CD4-positive, alpha-beta T cell treated with Interleukin-4 for 1 hour (primary cell): ENCODE results near the gene PLB1.

Source experiments
- DNase-seq, 2 donors: peaks; one replicate each; pipeline ENCODE4 v3.0.0-alpha.2; 2020 to 2022

The PLB1 gene, protein sequence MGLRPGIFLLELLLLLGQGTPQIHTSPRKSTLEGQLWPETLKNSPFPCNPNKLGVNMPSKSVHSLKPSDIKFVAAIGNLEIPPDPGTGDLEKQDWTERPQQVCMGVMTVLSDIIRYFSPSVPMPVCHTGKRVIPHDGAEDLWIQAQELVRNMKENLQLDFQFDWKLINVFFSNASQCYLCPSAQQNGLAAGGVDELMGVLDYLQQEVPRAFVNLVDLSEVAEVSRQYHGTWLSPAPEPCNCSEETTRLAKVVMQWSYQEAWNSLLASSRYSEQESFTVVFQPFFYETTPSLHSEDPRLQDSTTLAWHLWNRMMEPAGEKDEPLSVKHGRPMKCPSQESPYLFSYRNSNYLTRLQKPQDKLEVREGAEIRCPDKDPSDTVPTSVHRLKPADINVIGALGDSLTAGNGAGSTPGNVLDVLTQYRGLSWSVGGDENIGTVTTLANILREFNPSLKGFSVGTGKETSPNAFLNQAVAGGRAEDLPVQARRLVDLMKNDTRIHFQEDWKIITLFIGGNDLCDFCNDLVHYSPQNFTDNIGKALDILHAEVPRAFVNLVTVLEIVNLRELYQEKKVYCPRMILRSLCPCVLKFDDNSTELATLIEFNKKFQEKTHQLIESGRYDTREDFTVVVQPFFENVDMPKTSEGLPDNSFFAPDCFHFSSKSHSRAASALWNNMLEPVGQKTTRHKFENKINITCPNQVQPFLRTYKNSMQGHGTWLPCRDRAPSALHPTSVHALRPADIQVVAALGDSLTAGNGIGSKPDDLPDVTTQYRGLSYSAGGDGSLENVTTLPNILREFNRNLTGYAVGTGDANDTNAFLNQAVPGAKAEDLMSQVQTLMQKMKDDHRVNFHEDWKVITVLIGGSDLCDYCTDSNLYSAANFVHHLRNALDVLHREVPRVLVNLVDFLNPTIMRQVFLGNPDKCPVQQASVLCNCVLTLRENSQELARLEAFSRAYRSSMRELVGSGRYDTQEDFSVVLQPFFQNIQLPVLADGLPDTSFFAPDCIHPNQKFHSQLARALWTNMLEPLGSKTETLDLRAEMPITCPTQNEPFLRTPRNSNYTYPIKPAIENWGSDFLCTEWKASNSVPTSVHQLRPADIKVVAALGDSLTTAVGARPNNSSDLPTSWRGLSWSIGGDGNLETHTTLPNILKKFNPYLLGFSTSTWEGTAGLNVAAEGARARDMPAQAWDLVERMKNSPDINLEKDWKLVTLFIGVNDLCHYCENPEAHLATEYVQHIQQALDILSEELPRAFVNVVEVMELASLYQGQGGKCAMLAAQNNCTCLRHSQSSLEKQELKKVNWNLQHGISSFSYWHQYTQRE (N-terminal part only)

DNA sequence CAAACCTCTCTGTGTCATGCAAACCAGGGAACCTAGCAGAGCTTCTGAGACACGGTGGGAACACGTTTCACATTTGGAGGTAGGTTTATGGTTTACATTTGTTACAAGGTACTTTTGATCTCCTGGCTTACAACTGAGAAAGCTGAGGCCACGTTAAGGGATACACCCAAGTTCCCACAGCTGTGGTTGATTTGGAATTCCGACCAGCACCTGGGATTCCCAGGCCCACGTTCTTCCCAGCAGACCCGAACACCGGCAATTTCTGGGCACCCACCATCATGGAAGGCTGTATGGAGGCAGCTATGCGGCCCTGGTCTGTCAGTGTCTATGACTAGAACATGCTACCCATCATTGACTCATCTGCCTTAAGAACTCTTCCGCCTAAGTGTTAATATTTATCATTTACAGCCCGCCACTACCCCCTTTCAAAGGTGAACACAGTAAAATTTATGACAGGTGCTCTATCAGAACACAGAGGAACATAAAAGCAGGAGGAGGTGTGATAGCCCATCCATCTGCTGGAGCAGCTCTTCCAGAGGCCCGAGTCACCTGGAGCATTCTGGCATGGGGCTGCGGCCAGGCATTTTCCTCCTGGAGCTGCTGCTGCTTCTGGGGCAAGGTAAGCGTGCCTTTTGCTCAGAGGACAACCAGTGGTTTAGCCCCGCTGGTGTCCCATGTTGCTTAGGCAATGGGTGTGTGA lies at the start of gene PLB1:
PLB1 (plus strand) TSS at position 510 of the 700 bp plus-strand sequence; CDS start at position 565, 55 bp downstream.
- no peak for DNase-seq

DNA sequence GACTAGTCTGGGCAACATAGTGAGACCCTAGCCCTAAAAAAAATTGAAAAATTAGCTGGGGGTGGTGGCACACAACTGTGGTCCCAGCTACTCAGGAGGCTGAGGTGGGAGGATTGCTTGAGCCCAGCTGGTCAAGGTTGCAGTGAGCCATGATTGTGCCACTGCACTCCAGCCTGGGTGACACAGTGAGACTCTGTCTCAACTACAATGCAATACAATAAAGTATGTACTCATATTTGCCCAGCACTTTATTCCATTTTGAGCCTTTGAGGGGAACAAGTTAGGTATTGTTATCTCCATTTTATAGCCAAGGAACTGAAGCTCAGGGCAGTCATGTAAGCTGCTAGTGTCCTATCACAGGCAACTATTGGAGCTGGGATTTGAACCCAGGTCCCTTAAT lies 49.3 kb upstream of the PLB1 start:
- no peak for DNase-seq

DNA sequence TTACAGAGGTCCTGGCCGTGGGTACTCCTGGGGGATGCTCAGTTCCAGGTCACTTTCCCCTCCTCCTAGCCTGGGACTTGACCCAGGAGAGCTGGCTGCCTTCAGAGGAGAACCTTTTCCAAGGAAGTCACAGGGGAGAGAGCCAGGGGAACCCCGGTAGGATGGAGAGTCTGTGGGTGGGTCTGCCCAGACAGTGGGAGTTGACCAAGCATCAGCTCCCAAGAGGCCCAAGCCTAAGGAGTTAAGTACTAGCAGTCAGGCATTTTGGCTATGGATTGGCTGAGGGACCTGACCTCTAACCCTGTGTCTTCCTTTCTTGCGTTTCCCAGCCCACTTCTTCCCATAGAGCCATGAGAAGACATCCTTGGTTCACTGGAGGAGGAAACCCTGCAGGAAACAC lies 48.8 kb upstream of the PLB1 start:
- peak in 1 of 2 donors; percentile 40 for DNase-seq

DNA sequence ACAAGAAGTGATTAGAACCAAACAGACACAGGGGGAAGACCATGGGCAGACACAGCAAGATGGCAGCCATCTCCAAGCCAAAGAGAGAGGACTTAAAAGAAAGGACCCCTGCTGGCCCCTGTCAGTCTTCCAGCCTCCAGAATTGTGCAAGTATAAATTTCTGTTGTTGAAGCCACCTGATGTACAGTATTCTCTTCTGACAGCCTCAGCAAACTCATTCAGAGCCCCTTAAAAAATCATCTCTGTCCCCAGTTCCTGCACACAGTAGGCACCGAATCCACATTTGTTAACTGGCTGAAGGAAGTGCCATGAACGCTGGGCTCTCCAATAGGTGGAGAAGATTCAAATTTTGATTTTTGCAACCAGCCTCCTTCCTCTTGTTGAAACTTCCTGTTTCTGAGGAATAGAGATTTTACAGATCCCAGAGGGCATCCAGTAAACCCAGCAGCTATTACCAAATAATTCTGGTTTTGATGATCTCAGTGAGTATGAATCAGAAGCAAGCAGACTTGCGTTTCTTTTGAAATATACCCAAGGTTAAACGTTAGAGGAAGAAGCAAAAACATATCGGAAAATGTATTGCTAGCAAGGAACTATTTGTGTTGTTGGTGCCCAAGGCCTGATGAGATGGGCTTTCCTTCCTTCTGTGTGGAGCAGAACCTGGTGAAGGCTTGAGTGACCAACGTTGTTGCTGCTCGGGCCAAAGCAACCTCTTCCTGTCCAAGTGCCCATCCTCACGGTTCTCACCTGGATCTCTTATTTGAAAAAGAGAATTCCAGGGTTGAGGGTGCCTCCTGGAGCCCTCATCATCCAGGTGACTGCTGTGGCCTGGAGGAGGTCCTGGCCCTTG lies 47.7 kb upstream of the PLB1 start:
- peak; percentile 38 to 51 for DNase-seq

DNA sequence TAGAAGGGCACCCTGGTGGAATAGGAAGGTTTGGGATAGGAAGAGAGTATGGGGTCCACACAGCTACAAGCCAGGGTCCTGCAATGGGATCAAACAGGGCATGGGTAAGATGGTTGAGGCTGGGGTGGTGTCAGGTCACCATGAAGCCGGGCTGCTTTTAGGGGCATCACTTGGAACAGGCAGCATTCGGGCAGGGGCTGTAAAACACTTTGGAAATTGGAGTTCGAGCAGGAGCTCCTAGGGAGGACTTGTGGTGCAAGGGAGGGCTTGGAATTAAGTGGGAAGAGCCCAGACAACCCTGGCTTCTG lies 47.1 kb upstream of the PLB1 start:
- DNase-seq = no peak

DNA sequence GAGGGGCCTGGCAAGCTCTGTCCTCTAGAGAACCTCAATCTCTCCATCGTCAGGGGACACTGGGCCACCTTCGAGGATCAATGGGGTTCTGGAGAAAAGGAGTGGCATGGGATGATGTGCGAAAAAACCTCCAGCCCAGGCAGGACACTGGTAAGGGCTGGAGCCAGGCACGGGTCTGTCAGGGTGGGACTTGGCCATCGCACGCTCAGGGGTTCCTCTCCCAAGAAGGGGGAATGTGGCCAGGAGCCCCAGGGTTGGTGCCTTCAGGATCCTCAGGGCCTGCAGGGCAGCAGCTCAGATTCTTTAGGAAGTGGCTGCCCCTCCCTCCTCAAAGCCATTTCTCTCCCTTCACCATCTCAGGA lies 46.8 kb upstream of the PLB1 start:
- no peak for DNase-seq

DNA sequence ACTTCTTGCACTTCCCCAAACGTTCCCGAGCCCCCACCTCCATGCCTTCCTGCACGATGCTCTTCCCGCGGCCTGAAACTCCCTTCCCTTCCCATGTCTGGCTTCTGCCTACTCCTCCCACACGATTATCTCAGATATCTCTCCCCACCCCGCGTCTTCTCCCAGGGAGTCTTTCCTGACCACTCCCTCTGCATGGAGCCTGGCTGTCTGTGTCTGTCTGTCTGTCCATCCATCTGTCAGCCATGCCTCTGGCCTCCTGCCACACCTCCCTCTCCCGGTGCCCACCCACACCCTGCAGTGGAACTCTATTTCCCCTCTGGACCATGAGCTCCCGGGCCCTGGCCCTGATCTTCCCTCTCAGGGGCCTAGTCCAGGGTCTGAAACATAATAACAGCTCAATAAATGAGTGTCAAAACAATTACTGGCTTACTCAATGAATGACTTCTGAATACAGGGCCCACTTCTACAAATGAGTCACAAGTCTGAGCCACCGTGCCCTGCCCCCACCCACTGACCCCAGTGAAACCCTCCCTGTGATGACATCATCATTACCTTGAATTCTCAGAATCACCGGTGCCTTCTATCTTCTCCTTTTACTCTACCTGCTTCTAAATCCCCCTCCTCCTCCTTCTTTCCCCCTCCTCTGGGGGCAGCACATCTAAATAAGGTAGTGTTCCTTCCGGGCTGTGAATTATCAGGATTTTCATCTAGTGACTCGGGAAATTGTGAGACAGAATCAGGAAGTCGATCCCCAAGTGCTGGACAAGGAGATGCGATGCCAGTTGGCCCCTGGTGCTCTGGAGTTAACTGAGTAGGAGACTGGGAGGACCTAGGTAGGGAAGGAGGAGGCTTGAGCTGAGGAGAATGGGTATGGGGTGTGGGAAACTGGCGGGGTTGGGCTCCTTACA lies 46.1 kb upstream of the PLB1 start:
- peak; percentile 29 to 70 for DNase-seq

DNA sequence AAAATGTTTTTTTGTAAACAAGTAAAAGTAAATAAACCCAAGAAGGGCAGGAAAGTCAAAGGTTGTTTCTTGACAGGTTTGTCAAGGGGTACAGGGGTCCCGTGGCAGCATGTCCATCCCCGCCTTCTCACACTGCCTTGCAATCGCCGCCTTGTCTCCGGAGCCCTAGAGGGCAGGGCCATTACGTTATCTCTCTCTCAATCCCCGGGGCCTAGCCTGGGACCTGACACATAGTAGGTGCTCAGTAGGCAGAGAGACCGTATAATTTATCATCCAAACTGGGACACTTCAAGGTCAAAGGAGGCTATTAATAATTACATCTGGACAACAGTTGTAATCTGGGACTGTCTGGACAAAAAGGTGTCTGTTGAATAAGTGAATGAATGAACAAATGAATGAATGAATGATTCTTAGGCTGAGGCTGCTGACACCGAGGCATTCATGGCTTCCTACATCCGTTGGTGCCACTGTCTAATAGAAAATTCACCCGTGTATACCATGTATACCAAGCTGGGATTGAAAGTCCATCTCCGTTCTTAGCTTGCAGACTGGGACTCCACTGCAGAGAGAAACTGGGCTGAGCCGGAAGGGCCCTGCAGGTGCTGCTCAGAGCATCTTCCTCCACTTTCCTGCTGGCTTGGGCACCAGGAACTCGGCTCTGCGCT lies 44.8 kb upstream of the PLB1 start:
- no peak for DNase-seq

DNA sequence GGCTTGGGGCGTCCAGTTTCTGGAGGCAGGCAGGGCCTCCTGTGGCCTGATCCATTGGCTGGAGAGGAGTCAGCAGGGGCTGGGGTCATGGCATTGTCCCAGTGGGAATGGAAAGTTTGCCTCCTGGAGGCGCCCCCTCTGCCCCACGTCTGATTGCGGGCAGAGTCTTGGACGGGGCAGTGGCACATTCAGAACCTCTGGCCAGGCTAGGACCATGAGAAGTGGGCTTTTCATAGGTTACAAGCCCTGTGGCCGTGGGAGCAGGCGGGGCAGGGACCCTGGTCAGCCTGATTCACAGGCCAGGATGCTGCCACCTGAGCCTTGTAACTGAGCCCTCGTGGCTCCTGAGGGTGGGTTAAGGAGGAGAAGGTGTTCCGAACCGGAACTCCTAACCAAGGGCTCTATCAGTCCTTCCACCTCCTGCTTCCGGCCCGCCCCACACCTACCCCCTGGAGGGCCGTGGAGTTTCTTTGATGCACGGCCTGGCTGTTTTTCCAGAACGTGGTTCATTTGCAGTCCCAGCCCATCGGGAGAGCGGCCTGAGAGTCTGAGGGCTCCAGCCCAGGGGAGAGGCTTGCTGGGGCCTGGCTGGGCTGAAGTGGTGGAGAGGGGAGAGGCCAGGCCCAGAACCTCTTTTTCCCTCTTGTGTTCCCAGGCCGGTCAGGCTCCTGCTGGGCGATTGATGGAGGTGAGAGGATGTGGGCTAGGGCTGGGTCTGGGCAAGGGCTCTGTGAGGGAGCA lies 43.9 kb upstream of the PLB1 start:
- no peak for DNase-seq

DNA sequence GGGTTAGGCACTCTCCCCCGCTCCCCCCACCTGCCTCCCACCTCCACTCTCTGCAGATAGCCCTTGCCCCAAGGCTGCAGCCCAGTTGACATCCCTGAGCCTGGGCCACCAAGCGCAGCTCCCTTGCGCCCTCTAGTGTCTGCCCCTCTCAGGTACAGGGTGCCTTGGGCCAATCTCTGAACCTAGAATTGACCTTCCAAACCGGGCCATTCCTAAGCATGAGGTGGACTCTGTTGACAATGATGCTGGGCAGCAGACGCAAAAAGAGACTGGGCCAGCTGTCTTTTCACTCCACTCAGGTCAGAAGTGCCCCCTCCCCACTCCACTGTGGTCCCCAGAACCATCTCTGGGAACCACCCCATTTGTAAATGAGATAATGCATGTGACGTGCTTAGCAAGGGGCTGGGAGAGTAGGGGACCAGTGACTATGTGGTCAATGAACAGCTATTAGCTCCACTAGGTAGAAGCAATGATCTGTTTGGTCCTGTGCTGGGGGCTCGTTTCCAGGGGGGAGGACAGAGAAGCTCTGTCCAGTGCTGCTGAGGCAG lies 43.3 kb upstream of the PLB1 start:
- peak; percentile 73 to 76 for DNase-seq

DNA sequence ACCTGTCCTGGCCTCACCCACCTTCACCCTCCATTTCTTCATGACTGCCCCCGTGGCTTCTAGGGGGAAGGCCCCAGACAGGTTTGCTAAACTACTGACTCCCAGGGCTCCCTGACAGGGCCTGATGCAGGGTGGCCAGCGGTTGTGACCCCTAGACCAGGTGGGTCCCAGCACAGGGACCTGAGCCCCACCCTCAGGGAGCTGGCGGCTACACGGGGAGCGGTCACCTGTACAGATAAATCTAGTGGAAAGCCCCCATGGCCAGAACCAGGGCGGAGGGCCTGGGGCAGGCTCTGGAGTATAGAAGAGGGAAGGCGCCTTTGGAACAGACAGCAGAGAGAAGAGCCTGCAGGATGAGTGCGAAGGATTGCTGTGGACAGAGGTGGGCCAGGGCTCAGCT lies 42.5 kb upstream of the PLB1 start:
- no peak for DNase-seq

DNA sequence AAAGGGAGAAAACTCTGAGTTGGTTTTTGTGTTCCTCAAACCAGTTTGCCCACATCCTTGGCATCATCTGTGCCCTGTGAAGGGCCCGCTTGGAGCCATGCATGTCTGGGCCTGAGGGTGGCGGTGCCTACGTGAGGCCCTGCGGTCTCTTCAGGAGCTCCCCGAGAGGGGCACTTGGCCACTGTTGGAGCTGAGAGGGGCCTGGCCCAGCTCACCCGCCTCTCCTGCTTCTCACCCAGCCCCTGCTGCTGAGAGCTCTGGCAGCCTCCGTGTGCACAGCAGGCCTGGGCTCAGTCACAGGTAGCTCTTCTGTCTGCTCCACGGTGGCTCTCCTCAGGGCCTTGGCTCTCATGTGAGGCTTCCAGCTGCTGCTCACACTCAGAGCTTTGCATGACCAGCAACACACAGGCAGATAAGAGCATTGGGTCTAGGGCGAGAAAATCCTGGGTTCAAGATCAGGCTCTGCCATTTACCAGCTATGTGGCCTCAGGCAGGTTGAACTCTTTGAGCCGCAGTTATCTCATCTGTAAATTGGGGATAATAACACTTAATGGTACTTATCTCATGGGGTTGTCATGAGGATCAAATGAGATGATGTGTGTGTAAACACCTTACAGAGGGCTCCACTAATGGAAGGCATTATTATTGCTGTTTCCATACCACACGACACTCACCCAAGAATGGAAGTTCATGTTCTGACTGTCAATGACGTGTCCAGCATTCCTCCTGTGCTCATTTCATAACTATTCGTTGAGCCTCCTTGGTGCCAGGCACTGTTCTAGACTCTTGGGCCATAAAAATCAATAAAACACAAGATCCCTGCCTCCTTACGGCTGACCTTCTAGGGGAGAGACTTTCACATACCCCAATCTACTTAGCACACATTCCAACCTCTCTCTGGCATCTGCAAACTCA lies 41.6 kb upstream of the PLB1 start:
- no peak for DNase-seq

DNA sequence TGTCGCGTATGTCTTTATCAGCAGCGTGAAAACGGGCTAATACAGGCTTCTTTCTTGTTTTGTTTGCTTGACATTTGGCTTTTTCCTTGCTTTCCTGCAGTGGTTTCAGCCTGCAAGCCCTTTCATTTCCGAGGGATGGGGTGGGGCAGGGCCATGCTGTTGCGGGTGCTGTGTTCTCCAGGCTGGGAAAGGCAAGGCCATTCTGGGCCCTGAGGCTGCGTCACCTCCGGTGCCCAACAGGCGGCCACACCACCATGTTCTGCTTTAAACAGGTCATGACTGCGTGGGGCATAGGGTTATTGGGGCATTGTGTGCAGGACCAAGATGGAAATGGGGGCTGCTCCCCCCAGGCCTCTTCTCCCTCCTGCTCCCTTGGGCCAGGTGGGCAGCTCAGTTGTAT lies 38.6 kb upstream of the PLB1 start:
- DNase-seq = no peak

DNA sequence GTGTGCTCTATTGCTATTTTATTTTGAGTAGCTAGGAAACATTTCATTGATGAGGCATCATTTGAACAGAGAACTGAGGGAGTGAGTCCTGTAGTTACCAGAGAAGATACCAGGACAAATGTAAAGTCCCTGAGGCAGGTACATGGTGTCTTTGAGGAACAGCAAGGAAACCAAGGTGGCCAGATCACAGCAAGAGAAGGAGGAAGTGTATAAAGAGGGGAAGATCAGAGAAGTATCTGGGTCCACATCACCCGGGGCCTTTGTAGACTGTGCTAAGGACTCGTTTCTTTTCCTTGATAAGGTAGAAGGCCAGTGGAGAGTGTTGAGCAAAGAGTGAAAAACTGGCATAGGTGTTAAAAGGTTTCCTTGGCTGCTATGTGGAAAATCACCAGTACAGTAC lies 34.8 kb upstream of the PLB1 start:
- DNase-seq = no peak

DNA sequence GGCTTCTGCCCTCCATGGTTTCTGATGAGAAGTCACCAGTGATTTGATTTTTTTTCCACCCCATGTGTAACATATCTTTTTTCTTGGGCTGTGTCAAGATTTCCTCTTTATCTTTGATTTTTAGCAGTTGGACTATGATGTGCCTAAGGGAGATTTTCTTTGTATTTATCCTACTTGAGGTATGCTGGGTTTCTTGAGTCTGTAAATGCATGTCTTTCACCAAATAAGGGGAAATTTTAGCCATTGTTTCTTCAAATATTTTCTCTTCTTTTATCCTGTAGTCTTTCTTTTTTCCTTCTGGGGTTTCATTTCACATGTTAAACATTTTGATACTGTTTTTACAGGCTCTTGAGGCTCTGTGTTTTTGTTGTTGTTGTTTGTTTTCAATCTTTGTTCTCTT lies 33.7 kb upstream of the PLB1 start:
- DNase-seq = no peak

DNA sequence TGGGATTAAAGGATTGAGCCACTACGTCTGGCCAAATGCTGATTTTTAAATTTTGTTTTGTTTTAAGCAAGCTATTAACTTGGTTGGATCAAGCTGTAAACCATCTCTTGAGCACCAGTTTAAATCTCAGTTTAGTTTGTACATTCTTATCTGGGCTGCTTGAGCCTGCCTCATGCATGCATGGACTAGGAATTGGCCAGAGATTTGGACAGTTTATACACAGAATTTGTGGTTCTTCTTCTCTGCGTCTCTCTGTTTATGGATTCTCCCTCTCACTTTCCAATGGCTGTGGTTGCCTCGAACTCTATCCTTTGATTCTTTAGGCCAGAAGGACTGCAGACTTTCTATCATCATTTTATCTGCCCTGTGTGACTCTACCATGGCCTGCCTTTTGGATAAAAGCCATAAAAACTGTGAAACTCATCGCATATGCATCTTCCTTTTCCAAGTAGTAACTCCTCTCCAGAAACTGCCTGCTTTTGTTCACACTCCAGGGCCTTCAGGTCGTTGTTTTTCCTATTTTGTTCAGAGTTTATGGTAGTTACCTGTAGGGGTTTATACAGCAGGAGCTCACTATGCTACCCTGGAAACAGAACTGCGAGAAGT lies 32.5 kb upstream of the PLB1 start:
- no peak for DNase-seq

DNA sequence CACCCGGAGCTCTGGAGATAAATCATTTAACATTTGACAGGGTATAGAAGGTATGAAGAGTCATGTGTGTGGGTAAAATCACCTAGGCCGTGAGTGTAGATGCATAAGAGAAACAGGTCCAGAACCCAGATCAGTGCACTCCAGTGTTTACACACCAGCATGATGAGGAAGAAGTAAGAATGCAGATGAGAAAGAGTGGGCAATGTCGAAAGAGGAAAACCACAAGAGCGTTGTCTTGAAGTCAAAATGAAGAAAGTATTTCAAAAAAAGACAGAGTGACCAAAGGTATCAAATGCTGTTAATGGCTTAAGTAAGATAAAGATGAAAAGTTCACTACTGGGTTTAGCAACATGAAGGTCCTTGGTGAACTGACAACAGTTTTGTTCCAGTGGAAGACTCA lies 32.0 kb upstream of the PLB1 start:
- no peak for DNase-seq
